ENCODE data around the gene TMEM225B. TPM values are rescaled to one million over a fixed set of nuclear protein-coding genes. Genes with fewer than 3 reads are reported as not detected.
"Not testable (repeated sequence)": the region's sequence is repeated elsewhere in the genome, so short reads cannot be mapped to it uniquely, and the experiment has no call there.

Gene TMEM225B
- polyA plus RNA-seq, 1 donor = 1.3 TPM

DNA sequence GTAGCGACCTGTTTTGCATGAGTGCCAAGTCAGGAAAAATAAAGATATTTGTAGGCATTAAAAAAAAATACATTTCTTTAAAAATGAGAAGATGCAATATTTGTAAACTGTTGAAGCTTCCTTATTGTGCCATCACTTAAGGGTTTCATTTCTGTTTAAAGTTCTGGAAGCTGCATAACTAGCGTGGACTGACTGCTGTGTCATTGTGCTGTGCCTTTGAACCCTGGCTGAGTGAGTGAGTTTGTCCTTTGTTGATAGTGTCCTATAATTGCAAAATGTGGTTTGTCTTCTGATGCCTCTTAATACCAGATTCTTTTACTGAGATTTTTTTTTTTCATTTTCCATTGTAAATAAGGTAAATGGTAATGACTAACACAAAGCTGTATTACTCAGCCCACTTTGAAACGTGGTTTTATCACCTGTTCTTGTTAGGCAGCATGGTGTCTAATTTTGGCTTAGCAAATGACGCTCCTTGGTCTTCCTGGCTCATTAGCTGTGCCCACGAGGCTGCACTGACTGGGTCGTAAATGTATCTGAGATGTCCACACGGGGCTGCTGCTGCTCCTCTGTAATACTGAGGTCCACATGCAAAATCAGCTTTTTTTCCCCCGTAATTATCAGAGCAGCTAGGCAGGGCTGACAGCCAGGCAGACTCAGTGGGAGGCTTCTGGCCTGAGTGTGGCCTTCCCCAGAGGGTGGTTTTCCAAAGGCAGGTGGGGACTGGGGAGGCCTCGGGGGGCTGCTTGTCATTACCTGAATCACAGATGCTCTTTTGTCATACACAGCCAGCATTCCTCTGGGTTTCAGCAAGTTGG lies 33.4 kb downstream of the TMEM225B start:
- no peaks in the 10 kb centered on the region for H3K4me1 ChIP-seq (ENCODE audit: control insufficient read depth, insufficient read depth, low read length)
- peaks cover 49% of the 10 kb centered on the region for H3K36me3 ChIP-seq (ENCODE audit: control insufficient read depth, insufficient read depth, low read length)
- H3K4me3 ChIP-seq (ENCODE audit: low read length) = no peak overlapping the region
- DNase-seq = peak; percentile 44 to 57
- H3K27me3 ChIP-seq (ENCODE audit: control insufficient read depth, insufficient read depth, low read length) = no peaks in the 10 kb centered on the region
- WGBS (ENCODE audit: insufficient coverage, low lambda C conversion rate) = no CpG with 5 or more reads among the region's 9 CpGs
- H3K27ac ChIP-seq (ENCODE audit: low read length) = no peak overlapping the region
- H3K9me3 ChIP-seq (ENCODE audit: control insufficient read depth, low read depth, low read length) = no peaks in the 10 kb centered on the region

DNA sequence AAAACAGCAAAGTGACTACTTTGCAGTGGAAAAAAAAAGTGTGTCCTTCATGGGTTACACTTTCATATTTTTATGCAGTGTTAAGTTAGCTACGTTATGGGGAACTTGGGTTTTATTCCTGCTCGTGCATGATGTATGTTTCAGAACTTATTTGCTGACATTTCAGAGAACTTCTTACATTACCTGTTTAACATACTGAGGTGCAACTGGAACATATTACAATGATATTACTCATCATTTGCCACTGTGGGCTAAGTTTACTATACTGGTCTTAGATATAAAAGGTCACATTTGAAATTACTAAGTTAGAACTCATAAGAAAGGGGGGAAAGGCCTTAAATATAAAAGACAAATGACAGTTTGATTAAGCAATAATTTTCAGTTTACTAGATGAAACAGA lies 39.3 kb downstream of the TMEM225B start:
- H3K9me3 ChIP-seq (ENCODE audit: control insufficient read depth, low read depth, low read length); H3K27ac ChIP-seq (ENCODE audit: low read length); H3K4me1 ChIP-seq (ENCODE audit: control insufficient read depth, insufficient read depth, low read length); H3K36me3 ChIP-seq (ENCODE audit: control insufficient read depth, insufficient read depth, low read length); H3K4me3 ChIP-seq (ENCODE audit: low read length); DNase-seq; H3K27me3 ChIP-seq (ENCODE audit: control insufficient read depth, insufficient read depth, low read length): not testable (repeated sequence)
- 100% methylated on average over 2 of the region's 2 CpGs for WGBS (ENCODE audit: insufficient coverage, low lambda C conversion rate)

DNA sequence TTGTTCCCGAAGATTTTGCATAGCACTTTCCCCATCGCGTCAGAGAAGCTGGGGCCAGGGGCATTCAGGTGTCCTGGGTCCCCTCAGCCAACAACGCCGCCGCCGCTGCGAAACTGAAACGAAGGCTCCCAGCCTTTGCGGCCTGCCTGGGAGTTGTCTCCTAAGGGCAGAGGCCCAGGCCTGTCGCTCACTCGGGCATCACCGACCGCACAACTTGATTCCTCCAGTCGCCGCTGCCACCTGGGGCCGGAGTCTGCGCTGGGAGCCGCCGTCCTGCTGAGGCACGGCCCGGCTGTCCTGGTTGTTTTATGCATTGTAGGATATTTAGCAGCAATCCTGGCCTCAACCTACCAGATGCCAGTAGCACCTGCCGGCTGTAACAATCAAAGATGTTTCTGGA lies 40.7 kb downstream of the TMEM225B start:
- 100% methylated on average over 1 of the region's 23 CpGs for WGBS (ENCODE audit: insufficient coverage, low lambda C conversion rate)
- DNase-seq = no peak
- H3K27me3 ChIP-seq (ENCODE audit: control insufficient read depth, insufficient read depth, low read length) = no peaks in the 10 kb centered on the region
- no peak overlapping the region for H3K27ac ChIP-seq (ENCODE audit: low read length)
- no peak overlapping the region for H3K4me3 ChIP-seq (ENCODE audit: low read length)
- H3K9me3 ChIP-seq (ENCODE audit: control insufficient read depth, low read depth, low read length) = no peaks in the 10 kb centered on the region
- no peaks in the 10 kb centered on the region for H3K36me3 ChIP-seq (ENCODE audit: control insufficient read depth, insufficient read depth, low read length)
- no peaks in the 10 kb centered on the region for H3K4me1 ChIP-seq (ENCODE audit: control insufficient read depth, insufficient read depth, low read length)

DNA sequence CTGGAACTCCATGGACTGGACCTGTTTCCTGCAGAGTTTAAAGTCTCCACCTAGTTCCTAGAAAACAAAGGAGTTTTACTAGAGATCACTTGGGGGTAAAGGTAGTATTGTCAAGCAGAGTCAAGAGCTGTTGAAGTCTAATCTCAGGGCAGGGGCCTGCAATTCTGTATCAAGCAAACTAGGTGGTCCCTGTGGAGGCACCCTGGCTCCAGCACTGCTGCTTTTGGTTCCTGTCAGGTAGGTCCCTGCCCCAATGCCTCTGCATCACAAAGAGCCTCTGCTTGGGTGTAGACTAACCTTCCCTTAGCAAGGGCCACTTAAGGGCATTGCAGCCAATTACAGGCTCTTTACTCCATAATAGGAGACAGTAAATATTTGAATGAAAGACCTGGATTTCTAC lies 41.2 kb downstream of the TMEM225B start:
- Histone ChIP-seq H3K36me3 (ENCODE audit: control insufficient read depth, insufficient read depth, low read length) (no peaks in the 10 kb centered on the region), H3K9me3 (ENCODE audit: control insufficient read depth, low read depth, low read length) (no peaks in the 10 kb centered on the region), H3K4me1 (ENCODE audit: control insufficient read depth, insufficient read depth, low read length) (no peaks in the 10 kb centered on the region), H3K27me3 (ENCODE audit: control insufficient read depth, insufficient read depth, low read length) (no peaks in the 10 kb centered on the region), H3K4me3 (ENCODE audit: low read length) (no peak overlapping the region), H3K27ac (ENCODE audit: low read length) (no peak overlapping the region)
- DNase-seq = no peak

DNA sequence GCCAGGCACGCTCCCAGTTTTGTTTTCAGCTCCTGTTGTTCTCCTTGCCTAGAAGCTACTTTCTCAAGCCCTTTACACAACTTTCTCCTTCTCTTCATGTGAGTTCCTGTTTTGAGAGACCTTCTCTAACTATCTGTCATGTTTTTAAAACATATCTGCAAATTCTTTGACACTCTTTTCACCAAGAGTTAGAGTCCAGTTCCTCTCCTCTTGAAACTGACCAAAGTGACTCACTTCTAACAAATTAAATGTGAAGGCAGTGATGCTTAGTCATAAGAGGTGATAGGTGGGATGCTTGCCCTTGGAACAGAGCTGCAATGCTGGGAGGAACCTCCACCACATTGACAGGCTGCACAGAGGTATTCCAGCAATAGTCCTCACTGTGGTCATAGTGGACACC lies 44.0 kb downstream of the TMEM225B start:
- no peak overlapping the region for H3K27ac ChIP-seq (ENCODE audit: low read length)
- H3K4me3 ChIP-seq (ENCODE audit: low read length) = no peak overlapping the region
- H3K4me1 ChIP-seq (ENCODE audit: control insufficient read depth, insufficient read depth, low read length) = no peaks in the 10 kb centered on the region
- DNase-seq = no peak
- peaks cover 3% of the 10 kb centered on the region for H3K9me3 ChIP-seq (ENCODE audit: control insufficient read depth, low read depth, low read length)
- WGBS (ENCODE audit: insufficient coverage, low lambda C conversion rate) = 90% methylated on average over 1 of the region's 1 CpG
- no peaks in the 10 kb centered on the region for H3K27me3 ChIP-seq (ENCODE audit: control insufficient read depth, insufficient read depth, low read length)
- H3K36me3 ChIP-seq (ENCODE audit: control insufficient read depth, insufficient read depth, low read length) = no peaks in the 10 kb centered on the region

DNA sequence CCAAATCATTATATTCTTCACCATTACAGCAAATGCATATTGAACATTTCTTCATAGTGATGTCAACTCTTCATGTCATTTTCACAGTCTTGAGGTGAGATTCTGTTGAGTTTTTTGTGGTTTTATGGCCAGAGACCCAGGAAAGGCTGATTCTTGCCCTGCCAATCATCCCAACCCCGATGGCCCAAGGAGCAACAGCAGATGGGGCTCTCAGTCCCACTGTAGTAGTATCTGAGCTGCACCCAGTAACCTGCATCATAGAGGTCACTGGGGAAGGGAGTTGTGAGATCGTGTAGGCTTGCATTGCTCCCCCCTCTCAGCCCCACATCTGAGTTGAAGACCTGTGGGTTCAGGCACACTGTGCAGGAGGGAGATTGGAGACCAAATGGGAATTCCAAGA lies 45.4 kb downstream of the TMEM225B start:
- DNase-seq = no peak
- H3K27me3 ChIP-seq (ENCODE audit: control insufficient read depth, insufficient read depth, low read length) = no peaks in the 10 kb centered on the region
- no peaks in the 10 kb centered on the region for H3K4me1 ChIP-seq (ENCODE audit: control insufficient read depth, insufficient read depth, low read length)
- no peak overlapping the region for H3K4me3 ChIP-seq (ENCODE audit: low read length)
- no peak overlapping the region for H3K27ac ChIP-seq (ENCODE audit: low read length)
- H3K36me3 ChIP-seq (ENCODE audit: control insufficient read depth, insufficient read depth, low read length) = no peaks in the 10 kb centered on the region
- no CpG with 5 or more reads among the region's 2 CpGs for WGBS (ENCODE audit: insufficient coverage, low lambda C conversion rate)
- peaks cover 3% of the 10 kb centered on the region for H3K9me3 ChIP-seq (ENCODE audit: control insufficient read depth, low read depth, low read length)

DNA sequence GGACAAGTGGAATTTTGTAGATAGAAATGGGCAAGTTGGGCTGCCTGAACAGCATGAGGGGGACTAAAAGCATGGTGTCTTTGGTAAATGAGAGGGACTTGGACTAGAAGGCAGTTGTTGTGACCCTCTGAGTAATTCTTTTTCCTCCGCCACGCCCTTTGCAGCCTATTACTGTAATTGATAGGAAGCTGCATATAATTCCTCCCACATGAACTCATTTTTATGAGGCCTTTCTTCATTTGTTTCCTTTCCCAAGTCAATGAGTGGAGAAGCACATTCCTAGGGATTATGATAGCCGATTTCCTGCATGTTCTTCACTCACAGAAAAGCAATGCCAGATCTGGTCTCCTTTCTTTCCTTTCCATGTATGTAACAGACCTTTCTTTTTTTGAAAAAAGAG lies 46.4 kb downstream of the TMEM225B start:
- Histone ChIP-seq H3K4me3 (ENCODE audit: low read length) (no peak overlapping the region), H3K4me1 (ENCODE audit: control insufficient read depth, insufficient read depth, low read length) (no peaks in the 10 kb centered on the region), H3K27ac (ENCODE audit: low read length) (no peak overlapping the region), H3K9me3 (ENCODE audit: control insufficient read depth, low read depth, low read length) (peaks cover 3% of the 10 kb centered on the region), H3K36me3 (ENCODE audit: control insufficient read depth, insufficient read depth, low read length) (peaks cover 1% of the 10 kb centered on the region), H3K27me3 (ENCODE audit: control insufficient read depth, insufficient read depth, low read length) (no peaks in the 10 kb centered on the region)
- WGBS (ENCODE audit: insufficient coverage, low lambda C conversion rate) = 100% methylated on average over 1 of the region's 3 CpGs
- no peak for DNase-seq

DNA sequence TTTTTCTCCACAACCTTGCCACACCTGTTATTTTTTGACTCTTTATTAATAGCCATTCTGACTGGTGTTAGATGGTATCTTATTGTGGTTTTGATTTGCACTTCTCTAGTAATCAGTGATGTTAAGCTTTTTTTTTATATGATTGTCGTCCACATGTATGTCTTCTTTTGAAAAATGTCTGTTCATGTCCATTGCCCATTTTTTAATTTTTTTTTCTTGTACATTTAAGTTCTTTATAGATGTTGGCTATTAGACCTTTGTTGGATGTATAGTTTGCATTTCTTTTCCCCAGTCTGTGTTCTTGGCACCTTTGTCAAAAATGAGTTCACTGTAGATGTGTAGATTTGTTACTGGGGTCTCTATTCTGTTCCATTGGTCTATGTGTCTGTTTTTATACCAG lies 47.5 kb downstream of the TMEM225B start:
- peaks cover 5% of the 10 kb centered on the region for H3K36me3 ChIP-seq (ENCODE audit: control insufficient read depth, insufficient read depth, low read length)
- peaks cover 3% of the 10 kb centered on the region for H3K9me3 ChIP-seq (ENCODE audit: control insufficient read depth, low read depth, low read length)
- WGBS (ENCODE audit: insufficient coverage, low lambda C conversion rate) = no CpG with 5 or more reads among the region's 1 CpG

DNA sequence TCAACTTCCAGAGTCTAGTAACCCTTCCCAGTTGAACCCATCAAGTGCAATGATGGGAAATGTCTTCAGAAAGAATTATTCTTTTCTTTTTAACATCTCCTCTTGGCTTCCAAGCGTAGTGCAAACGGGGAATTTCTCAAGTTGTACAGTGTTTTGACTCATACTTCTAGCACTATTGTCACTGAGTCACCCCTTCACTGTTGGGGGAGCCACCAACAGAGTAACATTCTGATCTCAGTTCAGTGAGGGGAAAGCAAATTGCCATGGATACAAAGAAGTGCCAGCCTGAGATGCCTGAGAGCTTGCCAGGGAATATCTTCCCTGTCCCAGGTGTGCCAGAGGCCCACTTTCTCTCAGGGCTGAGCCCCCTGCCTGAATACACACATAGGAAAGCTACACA lies 50.8 kb downstream of the TMEM225B start:
- Histone ChIP-seq H3K36me3 (ENCODE audit: control insufficient read depth, insufficient read depth, low read length) (peaks cover 5% of the 10 kb centered on the region), H3K4me3 (ENCODE audit: low read length) (no peak overlapping the region), H3K4me1 (ENCODE audit: control insufficient read depth, insufficient read depth, low read length) (no peaks in the 10 kb centered on the region), H3K27me3 (ENCODE audit: control insufficient read depth, insufficient read depth, low read length) (no peaks in the 10 kb centered on the region), H3K9me3 (ENCODE audit: control insufficient read depth, low read depth, low read length) (peaks cover 5% of the 10 kb centered on the region), H3K27ac (ENCODE audit: low read length) (no peak overlapping the region)
- WGBS (ENCODE audit: insufficient coverage, low lambda C conversion rate) = no CpG with 5 or more reads among the region's 2 CpGs
- no peak for DNase-seq

More for the DNA sequence above, 47.5 kb downstream of the TMEM225B start:
- no peaks in the 10 kb centered on the region for H3K4me1 ChIP-seq (ENCODE audit: control insufficient read depth, insufficient read depth, low read length)
- no peak for DNase-seq
- no peaks in the 10 kb centered on the region for H3K27me3 ChIP-seq (ENCODE audit: control insufficient read depth, insufficient read depth, low read length)
- no peak overlapping the region for H3K4me3 ChIP-seq (ENCODE audit: low read length)
- H3K27ac ChIP-seq (ENCODE audit: low read length) = no peak overlapping the region

DNA sequence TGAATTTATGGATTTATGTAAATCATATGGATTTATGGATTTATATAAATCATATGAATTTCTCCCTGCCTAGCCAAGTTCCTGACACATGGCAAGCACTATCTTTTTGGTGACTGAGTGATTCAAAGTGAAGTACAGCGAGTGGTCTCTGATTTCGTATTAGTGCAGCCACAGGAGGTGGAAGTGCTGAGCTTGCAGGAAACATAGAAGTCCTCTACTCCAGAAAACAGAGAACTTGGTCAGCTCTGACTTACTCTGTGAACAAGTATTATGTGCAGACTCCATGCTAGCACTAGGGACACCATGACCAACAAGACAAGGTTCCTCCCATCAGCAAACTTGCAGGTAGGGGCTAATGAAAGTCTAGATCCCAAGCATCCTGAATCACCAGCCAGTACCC lies 53.2 kb downstream of the TMEM225B start:
- Histone ChIP-seq H3K36me3 (ENCODE audit: control insufficient read depth, insufficient read depth, low read length) (peaks cover 5% of the 10 kb centered on the region), H3K27me3 (ENCODE audit: control insufficient read depth, insufficient read depth, low read length) (no peaks in the 10 kb centered on the region), H3K27ac (ENCODE audit: low read length) (no peak overlapping the region), H3K4me3 (ENCODE audit: low read length) (no peak overlapping the region), H3K9me3 (ENCODE audit: control insufficient read depth, low read depth, low read length) (peaks cover 3% of the 10 kb centered on the region), H3K4me1 (ENCODE audit: control insufficient read depth, insufficient read depth, low read length) (no peaks in the 10 kb centered on the region)
- no peak for DNase-seq
- no CpG with 5 or more reads among the region's 2 CpGs for WGBS (ENCODE audit: insufficient coverage, low lambda C conversion rate)

DNA sequence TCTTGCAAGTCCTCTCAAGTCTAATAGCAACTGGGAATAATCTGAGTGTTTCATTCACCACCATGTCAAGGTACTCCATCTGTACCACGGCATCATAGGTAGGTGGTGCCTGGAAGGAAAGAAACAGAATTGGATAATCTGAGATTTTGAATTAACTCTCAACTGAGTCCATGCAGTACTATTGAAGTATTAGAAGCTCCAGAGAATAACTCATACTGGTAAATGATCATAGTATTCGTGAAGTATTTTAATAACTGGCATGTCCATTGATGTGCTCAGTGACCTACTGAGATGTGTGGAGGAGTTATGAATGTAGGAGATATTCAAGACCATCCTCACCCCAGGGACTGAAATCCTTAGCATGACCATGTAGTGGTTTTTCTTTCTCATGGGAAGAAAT lies 54.6 kb downstream of the TMEM225B start:
- no peak overlapping the region for H3K4me3 ChIP-seq (ENCODE audit: low read length)
- DNase-seq = no peak
- H3K9me3 ChIP-seq (ENCODE audit: control insufficient read depth, low read depth, low read length) = peaks cover 3% of the 10 kb centered on the region
- H3K4me1 ChIP-seq (ENCODE audit: control insufficient read depth, insufficient read depth, low read length) = no peaks in the 10 kb centered on the region
- no peak overlapping the region for H3K27ac ChIP-seq (ENCODE audit: low read length)
- 100% methylated on average over 2 of the region's 2 CpGs for WGBS (ENCODE audit: insufficient coverage, low lambda C conversion rate)
- no peaks in the 10 kb centered on the region for H3K27me3 ChIP-seq (ENCODE audit: control insufficient read depth, insufficient read depth, low read length)
- H3K36me3 ChIP-seq (ENCODE audit: control insufficient read depth, insufficient read depth, low read length) = peaks cover 5% of the 10 kb centered on the region

All from large intestine (tissue), 3 donors.